Hepatic stellate cell (primary cell): ENCODE measurements around the gene CD300A.
A peak's percentile ranks its signal among the peaks of the same experiment; 100 is the strongest.
"Not testable (repeated sequence)": the region's sequence is repeated elsewhere in the genome, so short reads cannot be mapped to it uniquely, and the experiment has no call there.

ENCODE experiments used
- DNase-seq: peaks from one replicate; pipeline ENCODE4 v3.0.0; 2011; ENCODE audit warnings: low spot score

CD300A gene

DNA sequence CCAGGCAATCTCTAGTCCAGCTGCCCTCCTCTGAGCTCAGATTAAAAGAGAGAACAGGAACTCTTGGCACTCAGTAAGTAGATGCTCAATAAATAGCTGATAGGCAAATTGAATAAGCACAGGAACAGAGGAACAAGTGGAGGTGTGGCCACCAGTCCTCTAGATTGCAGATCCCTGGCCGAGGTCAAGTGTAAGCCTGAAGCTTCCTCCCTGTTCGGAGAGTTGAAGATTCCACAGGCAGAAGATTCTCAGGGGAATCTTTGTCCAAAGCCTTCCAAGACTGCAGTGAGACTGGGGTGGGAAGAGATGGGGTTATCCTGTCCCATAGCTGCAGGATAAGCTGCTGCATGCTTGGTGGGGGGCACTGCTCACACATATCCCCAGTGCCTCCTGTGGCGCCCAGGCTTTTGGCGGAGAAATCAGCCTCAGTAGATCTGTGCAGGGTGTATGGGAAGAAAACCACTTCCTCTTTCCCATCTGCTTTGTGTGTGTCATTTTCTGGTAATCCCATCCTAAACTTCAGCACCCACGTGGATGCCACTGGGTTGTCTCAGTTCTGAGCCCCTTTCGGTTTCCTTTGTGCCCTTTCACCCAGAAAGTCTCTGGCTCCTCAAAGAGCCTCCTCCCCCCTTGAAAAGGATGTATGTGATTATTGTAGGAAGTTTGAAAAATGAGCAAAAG lies 12.1 kb downstream of the CD300A start:
- no peak for DNase-seq

DNA sequence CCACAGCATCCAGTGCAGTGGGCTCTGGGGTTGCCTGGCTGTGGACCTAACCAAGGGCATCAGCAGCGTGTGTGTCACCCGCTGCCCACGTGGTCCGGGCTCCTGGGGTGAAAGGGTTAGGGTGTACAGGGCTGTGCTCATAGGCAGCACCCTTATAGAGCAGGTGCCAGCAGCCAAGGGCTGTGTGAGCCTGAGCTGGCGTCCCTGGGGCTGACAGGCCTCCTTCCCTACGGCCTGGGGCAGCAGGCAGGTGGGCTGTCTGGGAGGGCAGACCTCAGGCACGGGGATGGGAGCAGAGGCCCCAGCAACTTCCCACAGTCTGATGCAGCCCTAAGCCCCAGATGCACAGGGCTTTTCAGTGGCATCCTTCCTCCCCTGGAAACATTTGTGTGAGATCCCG lies 13.9 kb downstream of the CD300A start:
- DNase-seq: no peak

DNA sequence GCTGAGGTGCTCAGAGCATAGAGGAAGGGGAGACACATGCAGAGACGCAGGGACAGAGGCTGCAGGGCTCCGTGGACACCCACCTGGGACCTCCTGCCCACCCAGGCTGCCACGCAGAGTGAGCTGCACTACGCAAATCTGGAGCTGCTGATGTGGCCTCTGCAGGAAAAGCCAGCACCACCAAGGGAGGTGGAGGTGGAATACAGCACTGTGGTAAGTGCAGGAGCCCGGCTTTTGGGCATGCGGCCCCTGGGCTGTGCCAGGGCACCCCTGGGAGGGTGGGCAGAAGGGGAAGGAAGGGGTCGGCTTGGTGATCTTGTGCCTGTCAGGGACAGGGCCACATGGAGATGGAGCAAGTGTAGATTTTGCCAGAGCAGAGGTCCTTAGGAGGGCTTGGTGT lies 15.2 kb downstream of the CD300A start:
- DNase-seq: no peak

DNA sequence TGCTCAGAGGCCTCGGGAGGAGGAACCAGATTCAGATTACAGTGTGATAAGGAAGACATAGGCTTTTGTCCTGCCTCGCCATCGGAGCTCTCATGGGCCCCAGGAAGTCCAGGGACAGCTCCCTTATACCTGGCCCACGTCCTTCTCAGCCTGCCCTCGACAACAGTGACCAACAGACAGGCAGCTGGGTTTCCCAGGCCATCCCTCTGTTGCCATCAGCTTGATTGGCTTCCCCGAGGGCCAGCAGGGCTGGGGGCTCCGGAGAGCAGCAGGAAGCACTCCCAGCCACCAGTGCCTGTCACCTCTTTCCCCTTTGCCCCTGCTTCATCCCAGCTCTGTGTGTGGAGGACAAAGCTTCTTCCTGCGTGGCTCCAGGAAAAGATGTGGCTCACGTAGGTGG lies 17.6 kb downstream of the CD300A start:
- no peak for DNase-seq

DNA sequence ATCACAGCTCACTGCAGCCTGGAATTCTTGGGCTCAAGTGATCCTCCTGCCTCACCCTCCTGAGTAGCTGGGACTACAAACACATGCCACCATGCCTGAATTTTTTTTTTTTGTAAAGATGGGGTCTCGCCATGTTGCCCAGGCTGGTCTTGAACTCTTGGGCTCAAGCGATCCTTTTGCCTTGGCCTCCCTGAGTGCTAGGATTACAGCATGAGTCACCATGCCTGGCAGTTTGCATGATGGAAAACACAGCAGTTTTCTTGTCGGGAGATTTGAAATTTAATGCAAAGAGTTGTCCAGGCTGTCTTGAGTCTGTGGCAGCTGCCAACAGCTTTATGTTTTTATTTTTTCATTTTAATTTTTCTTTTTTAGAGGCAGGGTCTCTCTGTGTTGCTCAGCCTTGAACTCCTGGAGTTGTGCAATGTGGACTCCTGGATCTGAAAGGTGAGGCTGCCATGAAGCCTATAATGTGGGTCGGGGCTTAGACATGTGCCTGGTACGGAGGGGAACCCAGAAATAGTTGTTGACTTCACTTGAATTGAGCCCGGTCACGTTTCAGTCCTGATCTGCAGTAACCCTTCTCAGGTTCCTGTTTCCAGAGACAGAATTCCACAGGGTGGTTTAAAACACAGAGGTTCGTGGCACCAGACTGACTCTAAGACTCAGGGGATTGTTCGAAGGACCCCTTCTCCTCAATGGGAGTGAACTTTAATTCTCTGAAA lies 18.7 kb downstream of the CD300A start:
- DNase-seq: no peak

DNA sequence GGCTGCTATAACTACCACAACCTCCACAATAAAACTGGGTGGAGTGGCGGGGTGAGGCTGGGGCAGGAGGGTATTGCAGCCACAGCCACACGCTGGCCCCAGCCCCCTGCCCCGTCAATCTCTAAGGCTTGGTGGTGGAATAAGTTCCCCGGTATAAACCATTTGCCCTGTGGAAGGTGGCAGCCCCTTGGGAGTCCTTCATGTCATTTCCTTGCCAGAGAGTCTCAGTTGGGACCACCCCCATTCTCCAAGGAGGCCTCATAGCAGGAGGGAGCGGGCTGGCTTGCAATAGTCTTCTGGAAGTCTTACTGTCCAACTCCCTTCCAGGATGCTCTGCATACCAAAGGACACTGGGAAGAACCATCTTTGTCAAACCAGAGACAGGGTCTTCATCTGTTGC lies 19.4 kb downstream of the CD300A start:
- no peak for DNase-seq

DNA sequence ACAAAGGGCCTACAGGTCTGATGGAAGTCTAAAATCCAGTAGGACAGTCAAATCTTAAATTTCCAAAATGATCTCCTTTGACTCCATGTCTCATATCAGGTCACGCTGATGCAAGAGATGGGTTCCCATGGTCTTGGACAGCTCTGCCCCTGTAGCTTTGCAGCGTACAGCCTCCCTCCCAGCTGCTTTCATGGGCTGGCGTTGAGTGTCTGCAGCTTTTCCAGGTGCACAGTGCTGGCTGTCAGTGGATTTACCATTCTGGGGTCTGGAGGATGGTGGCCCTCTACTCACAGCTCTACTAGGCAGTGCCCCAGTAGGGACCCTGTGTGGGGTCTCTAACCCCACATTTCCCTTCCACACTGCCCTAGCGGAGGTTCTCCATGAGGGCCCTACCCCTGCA lies 21.8 kb downstream of the CD300A start:
- not testable (repeated sequence) for DNase-seq

DNA sequence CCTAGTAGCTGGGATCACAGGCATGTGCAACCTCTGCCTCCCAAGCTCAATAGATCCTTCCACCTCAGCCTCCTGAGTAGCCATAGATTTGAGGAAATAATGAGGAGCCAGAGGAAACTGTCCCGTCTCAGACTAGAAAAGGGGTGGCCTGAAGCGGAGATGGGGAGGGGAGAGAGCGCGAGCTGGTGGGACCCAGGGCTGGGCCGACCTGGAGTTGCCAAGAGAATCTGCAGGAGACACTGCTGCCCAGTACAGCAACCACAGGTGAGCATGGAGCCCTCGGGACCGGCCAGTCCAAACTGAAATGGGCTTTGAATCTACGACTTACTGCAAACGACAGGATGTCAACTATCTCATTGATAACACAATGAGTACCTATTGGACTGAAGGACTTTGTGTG lies 24.3 kb downstream of the CD300A start:
- no peak for DNase-seq

DNA sequence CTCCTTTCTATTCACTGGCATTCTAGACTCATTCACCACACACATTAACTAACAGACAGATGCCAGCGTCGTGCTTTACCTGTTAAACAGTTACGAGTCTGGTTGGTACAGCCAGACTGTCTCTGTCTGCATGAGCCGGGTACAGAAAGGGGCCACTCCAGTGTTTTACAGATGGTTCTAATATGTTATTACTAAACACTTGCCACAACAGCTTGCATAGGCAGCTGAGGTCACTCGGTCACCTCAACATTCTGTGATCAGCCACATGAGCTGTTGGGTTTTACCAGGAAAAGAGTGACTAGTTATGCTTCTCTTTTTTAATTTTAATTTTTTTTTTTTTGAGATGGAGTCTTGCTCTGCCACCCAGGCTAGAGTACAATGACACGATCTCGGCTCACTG lies 25.2 kb downstream of the CD300A start:
- DNase-seq: no peak

DNA sequence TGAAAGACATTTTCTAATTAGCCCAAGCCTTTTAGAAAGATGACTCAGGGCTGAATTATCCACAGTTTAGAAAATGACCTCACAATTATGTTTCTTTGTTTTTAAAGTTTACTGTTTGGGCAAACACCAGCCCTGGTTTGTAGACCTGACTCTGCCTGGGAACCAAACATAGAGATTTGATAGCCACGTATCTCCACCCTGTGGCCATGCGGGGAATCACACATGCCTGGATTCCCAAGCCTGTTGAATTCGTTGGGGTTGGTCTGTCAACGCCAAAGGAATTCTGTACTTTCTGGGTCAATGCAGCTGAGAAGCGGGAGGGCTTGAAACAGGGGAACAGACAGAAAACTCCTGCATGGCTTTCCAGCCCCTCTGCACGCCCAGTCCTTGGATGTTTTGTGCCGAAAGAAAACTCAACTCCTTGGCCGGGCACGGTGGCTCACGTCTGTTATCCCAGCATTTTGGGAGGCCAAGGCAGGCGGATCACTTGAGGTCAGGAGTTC lies 26.9 kb downstream of the CD300A start:
- peak; percentile 57 for DNase-seq

DNA sequence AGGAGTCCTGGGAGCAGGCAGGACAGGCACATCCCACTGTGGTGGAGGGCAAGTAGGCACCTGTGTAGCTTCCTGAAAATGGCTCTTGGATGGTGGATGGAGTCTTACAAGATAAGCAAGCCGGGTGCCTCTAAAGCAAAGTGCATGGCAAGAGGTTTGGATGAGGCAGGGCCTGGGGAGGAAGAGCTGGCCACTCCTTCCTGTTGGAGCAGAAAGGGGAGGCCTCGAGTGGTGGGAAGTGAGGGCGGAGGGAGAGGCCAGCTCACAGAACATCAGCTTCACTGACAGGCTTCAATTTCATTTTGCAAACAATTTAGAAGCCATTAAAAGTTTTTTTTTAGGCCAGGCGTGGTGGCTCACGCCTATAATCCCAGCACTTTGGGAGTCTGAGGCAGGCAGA lies 31.0 kb downstream of the CD300A start:
- no peak for DNase-seq

DNA sequence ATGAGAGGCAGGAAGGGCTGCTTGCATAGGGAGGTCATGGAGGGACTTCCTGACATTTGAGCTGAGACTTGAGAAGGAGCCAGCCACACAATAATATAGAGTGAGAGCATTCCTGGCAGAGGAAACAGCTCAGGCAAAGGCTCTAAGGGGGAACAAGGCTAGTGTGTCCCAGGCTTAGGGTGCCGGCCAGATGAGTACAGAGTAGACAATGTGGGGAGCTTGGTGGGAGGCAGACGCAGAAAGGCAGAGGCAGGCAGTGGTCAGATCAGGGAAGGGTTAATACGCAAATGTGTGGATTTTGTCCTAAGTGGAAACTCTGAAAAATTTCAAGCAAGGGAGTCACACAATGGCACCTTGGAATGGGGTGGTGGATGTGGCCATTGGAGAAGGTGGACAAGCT lies 33.6 kb downstream of the CD300A start:
- DNase-seq: no peak

DNA sequence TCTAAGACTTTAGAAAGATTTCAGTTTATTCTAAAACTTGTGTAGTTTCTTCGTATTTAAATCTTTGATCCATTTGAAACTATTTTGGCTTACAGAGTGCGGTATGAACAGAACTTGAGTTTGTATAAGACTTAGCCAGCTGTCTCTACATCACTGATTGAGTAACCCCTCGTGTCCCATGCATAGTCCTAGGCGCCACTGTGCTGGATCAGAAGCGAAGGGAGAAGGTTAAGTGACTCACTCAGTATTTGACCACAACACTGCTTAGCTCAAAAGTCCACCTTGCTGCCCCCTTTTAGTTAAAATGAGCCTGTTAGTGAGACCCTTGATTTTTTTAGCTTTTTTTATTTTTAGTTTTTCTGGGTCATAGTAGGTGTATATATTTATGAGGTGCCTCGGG lies 36.4 kb downstream of the CD300A start:
- DNase-seq: no peak

DNA sequence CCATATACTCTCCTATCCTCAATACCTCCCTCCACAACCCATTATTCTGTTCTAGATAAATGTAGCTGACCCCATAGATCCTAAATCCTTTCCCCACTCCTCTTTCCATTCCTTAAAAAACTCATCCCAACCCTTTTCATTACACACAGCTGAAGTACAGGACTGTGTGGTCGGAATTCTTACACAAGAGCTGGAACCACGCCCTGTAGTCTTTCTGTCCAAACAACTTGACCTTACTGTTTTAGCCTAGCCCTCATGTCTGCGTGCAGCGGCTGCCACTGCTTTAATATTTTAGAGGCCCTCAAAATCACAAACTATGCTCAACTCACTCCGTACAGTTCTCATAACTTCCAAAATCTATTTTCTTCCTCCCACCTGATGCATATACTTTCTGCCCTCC lies 37.5 kb downstream of the CD300A start:
- DNase-seq: not testable (repeated sequence)

DNA sequence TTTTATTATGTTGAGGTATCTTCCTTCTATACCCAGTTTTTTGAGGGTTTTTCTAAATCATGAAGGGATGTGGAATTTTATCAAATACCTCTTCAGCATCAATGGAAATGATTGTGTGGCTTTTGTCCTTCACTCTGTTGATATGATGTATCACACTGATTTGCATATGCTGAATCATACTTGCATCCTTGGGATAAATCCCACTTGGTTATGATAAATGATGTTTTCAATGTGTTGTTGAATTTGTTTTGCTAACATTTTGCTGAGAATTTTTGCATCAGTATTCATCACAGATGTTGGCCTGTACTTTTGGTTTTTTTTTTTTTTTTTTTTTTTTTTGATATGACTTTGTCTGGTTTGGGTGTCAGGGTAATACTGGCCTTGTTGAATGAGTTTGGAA lies 41.7 kb downstream of the CD300A start:
- DNase-seq: no peak

DNA sequence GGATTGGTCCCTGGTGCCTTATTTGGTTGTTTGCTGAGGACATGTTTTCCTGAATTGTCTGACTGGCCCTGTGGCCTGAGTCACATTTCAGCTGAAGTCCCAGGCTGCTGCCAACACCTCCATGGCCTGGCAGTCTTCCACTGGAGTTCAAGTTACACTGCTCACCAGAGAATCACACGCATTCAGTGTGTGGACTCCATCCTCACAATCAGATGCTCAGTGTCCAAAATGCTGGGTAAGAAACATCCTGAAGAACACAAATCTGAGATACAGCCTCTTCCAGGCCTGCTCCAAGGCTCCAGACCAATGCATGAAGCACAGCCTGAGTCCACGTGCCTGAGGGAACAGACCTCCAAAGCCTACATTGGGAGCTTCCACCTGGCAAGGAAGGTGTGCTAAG lies 45.6 kb downstream of the CD300A start:
- DNase-seq: no peak

DNA sequence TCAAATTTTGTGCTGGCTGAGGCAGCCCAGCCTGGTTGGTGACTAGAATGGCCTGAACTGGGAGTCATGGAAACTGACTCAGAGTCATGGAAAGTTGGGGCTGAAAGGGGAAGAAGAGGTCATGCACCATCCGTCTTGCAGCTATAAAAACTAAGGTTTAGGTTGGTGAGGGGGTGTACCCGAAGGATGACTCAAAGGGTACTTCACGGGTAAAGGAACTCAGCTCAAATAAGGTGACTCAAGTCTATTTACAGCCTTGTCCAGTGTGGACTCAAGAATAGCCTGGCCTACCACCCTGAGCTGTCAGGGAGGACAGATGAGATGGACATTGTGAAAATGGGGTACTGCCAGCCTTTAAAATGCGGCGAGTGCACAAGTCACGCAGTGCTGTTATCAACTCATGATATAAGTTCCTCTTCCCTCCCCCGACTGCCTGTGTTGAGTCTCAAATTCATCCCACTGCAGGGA lies 46.2 kb downstream of the CD300A start:
- no peak for DNase-seq

DNA sequence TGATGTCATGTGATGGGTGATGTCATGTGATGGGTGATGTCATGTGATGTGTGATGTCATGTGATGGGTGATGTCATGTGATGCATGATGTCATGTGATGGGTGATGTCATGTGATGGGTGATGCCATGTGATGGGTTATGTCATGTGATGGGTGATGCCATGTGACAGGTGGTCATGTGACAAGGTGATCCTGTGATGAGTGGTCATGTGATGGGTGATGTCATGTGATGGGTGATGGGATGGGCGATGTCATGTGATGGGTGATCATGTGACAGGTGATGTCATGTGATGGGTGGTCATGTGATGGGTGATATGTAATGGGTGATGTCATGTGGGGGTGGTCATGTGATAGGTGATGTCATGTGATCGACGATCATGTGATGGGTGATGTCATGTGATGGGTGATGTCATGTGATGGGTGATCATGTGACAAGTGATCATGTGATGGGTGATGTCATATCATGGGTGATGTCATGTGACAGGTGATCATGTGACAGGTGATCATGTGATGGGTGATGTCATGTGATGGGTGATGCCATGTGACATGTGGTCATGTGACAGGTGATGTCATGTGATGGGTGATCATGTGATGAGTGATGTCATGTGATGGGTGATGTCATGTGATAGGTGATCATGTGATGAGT lies 47.7 kb downstream of the CD300A start:
- DNase-seq: no peak

DNA sequence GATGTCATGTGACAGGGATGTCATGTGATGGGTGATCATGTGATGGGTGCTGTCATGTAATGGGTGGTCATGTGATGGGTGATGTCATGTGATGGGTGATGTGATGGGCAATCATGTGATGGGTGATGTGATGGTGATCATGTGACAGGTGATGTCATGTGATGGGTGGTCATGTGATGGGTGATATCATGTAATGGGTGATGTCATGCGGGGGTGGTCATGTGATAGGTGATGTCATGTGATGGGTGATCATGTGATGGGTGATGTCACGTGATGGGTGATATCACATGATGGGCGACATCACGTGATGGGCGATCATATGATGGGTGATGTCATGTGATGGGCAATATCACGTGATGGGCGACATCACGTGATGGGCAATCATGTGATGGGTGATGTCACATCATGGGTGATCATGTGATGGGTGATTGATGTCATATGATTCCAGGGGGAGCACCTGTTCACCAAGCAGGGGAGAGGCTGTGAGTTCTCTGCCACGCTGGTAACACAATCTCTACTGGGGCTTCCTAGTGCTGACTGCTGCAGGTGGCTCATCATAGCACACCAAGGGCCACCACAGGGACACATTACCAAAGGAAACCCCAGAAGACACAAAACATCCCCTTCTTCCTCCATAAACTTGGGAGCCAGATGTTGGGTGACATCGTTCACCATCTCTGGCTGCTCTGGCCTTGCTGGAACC lies 48.3 kb downstream of the CD300A start:
- no peak for DNase-seq

DNA sequence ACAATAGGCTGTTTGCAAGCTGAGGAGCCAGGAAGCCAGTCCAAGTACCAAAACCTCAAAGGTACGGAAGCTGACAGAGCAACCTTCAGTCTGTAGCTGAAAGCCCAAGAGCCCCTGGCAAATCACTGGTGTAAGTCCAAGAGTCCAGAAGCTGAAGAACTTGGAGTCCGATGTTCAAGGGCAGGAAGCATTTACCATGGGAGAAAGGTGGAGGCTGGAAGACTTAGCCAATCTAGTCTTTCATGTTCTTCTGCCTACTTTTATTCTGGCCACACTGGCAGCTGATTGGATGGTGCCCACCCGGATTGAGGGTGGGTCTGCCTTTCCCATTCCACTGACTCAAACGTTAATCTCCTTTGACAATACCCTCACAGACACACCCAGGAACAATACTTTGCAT lies 49.5 kb downstream of the CD300A start:
- DNase-seq: no peak

DNA sequence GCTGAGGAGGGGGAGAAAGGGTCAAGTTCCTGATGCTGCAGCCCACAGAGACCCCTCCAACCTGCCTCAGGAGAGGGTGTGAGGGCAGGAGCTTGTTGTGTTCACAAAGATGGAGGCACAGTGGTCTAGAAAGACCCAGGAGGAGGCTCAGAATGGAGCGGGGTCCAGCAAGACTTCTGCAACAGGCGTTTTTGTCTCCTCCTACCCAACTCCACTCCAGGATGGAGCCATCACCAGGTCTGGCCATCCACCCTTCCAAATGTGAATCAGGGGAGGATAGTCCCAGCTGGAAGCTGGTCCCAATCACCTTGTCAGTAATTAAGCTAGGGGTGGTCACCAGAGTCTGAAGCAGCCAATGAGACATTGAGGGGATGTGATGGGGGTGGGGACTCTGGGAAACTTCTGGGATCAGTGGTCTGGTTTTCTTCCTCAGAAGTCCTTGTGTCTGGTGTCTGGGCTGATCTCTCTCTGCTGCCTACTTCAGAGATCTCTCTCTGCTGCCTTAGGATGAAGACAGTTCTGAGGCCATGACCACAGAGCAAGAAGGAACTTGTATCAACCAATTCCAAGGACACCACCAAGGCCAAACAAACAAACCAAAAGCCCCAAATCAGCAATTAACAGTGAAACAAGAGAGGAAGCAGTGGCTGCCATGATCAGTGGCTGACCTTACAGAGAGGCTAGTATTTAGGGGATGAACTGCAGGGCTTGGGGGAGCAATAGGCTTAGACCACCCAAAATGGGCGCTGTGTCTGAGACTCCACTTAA lies 50.3 kb downstream of the CD300A start:
- DNase-seq: no peak
